Ishikawa (cell line): ENCODE data around the gene GALNT13.

Experiments used
- FOXM1 ChIP-seq: IDR thresholded peaks from 2 replicates; pipeline ENCODE4 v1.6.1; 2012; ENCODE audit warnings: low read depth, borderline replicate concordance
- RAD21 ChIP-seq: IDR thresholded peaks from 2 replicates; pipeline ENCODE4 v1.6.1; 2012; ENCODE audit warnings: low read depth
- REST ChIP-seq: IDR thresholded peaks from 2 replicates; pipeline ENCODE4 v1.6.1; 2012; ENCODE audit warnings: low read depth, mild to moderate bottlenecking
- TAF1 ChIP-seq: IDR thresholded peaks from 2 replicates; pipeline ENCODE4 v1.6.1; 2012; ENCODE audit warnings: low read depth, mild to moderate bottlenecking
- YY1 ChIP-seq: IDR thresholded peaks from 2 replicates; pipeline ENCODE4 v1.6.1; 2012; ENCODE audit warnings: low read depth
- ZBTB7A ChIP-seq: IDR thresholded peaks from 2 replicates; pipeline ENCODE4 v1.6.1; 2012; ENCODE audit warnings: low read depth

- no peak for TF ChIP-seq TAF1
- no peak for TF ChIP-seq FOXM1
- TF ChIP-seq YY1: no peak
- no peak for TF ChIP-seq RAD21
- TF ChIP-seq ZBTB7A: no peak
- no peak for TF ChIP-seq REST
Observed at GRCh38 chr2:154394600-154394999, 522.9 kb downstream of the GALNT13 start.
